KG1 (cell line): Measurements from ENCODE around the gene RAB38.

Experiments used
- DNase-seq: peaks from one replicate; lab custom pipeline; 2025; lab: John Stamatoyannopoulos, UW

RAB38 gene

GRCh38 chr11:88169881-88170280, 5.4 kb downstream of the RAB38 start:
- no peak for DNase-seq

- no peak for DNase-seq
These were observed 5.8 kb downstream of the RAB38 start for GRCh38 chr11:88169471-88169870.

GRCh38 chr11:88167853-88168252, 7.4 kb downstream of the RAB38 start:
- no peak for DNase-seq

- no peak for DNase-seq
These were observed 10.2 kb downstream of the RAB38 start for GRCh38 chr11:88164806-88165585.

GRCh38 chr11:88164320-88164719, 10.9 kb downstream of the RAB38 start:
- DNase-seq = no peak

- no peak for DNase-seq
These were observed 17.2 kb downstream of the RAB38 start for GRCh38 chr11:88158081-88158480.

- no peak for DNase-seq
These were observed 17.9 kb downstream of the RAB38 start for GRCh38 chr11:88157370-88157769.

- DNase-seq = no peak
These were observed 22.9 kb downstream of the RAB38 start for GRCh38 chr11:88152381-88152780.

- DNase-seq = no peak
These were observed 23.5 kb downstream of the RAB38 start for GRCh38 chr11:88151709-88152265.

GRCh38 chr11:88146106-88146505, 29.1 kb downstream of the RAB38 start:
- DNase-seq = no peak

GRCh38 chr11:88139865-88140264, 35.4 kb downstream of the RAB38 start:
- no peak for DNase-seq

- DNase-seq = no peak
These were observed 43.3 kb downstream of the RAB38 start for GRCh38 chr11:88131764-88132470.

GRCh38 chr11:88122956-88123355, 52.3 kb downstream of the RAB38 start:
- DNase-seq = no peak

GRCh38 chr11:88119561-88119960, 55.7 kb downstream of the RAB38 start:
- no peak for DNase-seq

GRCh38 chr11:88117281-88117858, 57.9 kb downstream of the RAB38 start:
- no peak for DNase-seq

GRCh38 chr11:88115828-88116755, 59.2 kb downstream of the RAB38 start:
- DNase-seq = no peak

- no peak for DNase-seq
These were observed 60.7 kb downstream of the RAB38 start for GRCh38 chr11:88114486-88115045.

GRCh38 chr11:88106666-88107065, 68.6 kb downstream of the RAB38 start:
- DNase-seq = no peak

GRCh38 chr11:88105951-88106350, 69.3 kb downstream of the RAB38 start:
- no peak for DNase-seq

- DNase-seq = no peak
These were observed 69.7 kb downstream of the RAB38 start for GRCh38 chr11:88105526-88105925.

- DNase-seq = no peak
These were observed 70.8 kb downstream of the RAB38 start for GRCh38 chr11:88104408-88104807.
